K562 (cell line): ENCODE results near the gene DHDDS. TPM values are rescaled to one million over a fixed set of nuclear protein-coding genes. Genes with fewer than 3 reads are reported as not detected.
A peak's percentile ranks its signal among the peaks of the same experiment; 100 is the strongest.

ENCODE experiments used
- ATAC-seq: fragments of 200-7000 bp; cut with Tn5 transposase; 3 replicates; pipeline ENCODE4 v1.9.1; 2020; ENCODE audit warnings: moderate library complexity
- BruUV-seq: library from RNA; stranded (reverse); fragments of 400-500 nt; replicated peaks from 2 replicates; lab custom pipeline; 2021; lab: Mats Ljungman, UMichigan
- CTCF ChIA-PET: fragments of 300-600 bp; formaldehyde crosslinking; extraction: SDS; loops from one replicate; lab custom pipeline; 2021; ENCODE audit warnings: low intra/inter-chr PET ratio; lab: Yijun Ruan, JAX
- POLR2A ChIA-PET: fragments of 300-600, 350-650 bp; sonication (Branson Sonifier 250); formaldehyde crosslinking; extraction: SDS; loops from one replicate; lab custom pipeline; 2021; ENCODE audit warnings: antibody characterized with exemption, inconsistent platforms; lab: Yijun Ruan, JAX
- DNase-seq, 4 experiments: peaks; one replicate each; pipeline versions ENCODE4 v3.0.0 to v3.0.0-alpha.2; 2011 to 2018; ENCODE audit warnings: low spot score in 3 of 4, mixed read lengths in 3 of 4; ENCODE audit errors: extremely low read depth in 1 of 4
- FAIRE-seq: peaks from 2 replicates; lab custom pipeline; 2011; peaks lifted over from hg19 to GRCh38; lab: Jason Lieb, UNC
- H2AFZ ChIP-seq: 2 replicates; pipeline ENCODE4 v1.6.0; 2011; ENCODE audit warnings: low read depth, low read length, control low read depth, inconsistent platforms
- H3K27ac ChIP-seq: fragments of 200-600 bp; 3 replicates; pipeline ENCODE4 v1.8.0; 2011; ENCODE audit warnings: low read depth, mild to moderate bottlenecking, control low read depth, inconsistent platforms, low read length, moderate library complexity, mixed read lengths; ENCODE audit errors: extremely low read depth
- H3K27me3 ChIP-seq, 2 experiments: fragments of 300-600 bp in 1 of 2; 2 replicates in 1 of 2; 3 replicates in 1 of 2; pipeline versions ENCODE4 v1.6.0 to v1.8.0; 2011; ENCODE audit warnings: inconsistent platforms in 2 of 2, low read length in 2 of 2, mild to moderate bottlenecking in 1 of 2, mixed read lengths in 1 of 2, moderate library complexity in 1 of 2; ENCODE audit not compliant: control insufficient read depth in 2 of 2, insufficient read depth in 2 of 2
- H3K36me3 ChIP-seq: fragments of 300-600 bp; 3 replicates; pipeline ENCODE4 v1.8.0; 2011; ENCODE audit warnings: mild to moderate bottlenecking, low read length, inconsistent platforms; ENCODE audit not compliant: control insufficient read depth, insufficient read depth
- H3K4me1 ChIP-seq, 2 experiments: fragments of 200-600 bp in 1 of 2; replicated peaks in 1 of 2; 2 replicates in 1 of 2; 3 replicates in 1 of 2; pipeline versions ENCODE4 v1.5.1 to v1.8.0; 2011; ENCODE audit warnings: inconsistent platforms in 2 of 2, low read length in 2 of 2, mild to moderate bottlenecking in 1 of 2, mixed read lengths in 1 of 2, moderate library complexity in 1 of 2; ENCODE audit not compliant: control insufficient read depth in 2 of 2, insufficient read depth in 2 of 2
- H3K4me2 ChIP-seq: 2 replicates; pipeline ENCODE4 v1.6.1; 2011; ENCODE audit warnings: low read length, control low read depth, inconsistent platforms, mixed read lengths; ENCODE audit not compliant: insufficient read depth
- H3K4me3 ChIP-seq: fragments of 200-600 bp; sonication (generic), shearing (Covaris generic); 2 replicates; pipeline ENCODE4 v1.5.1; 2016; ENCODE audit warnings: control low read depth, inconsistent platforms
- H3K79me2 ChIP-seq: fragments of 200-600 bp; 3 replicates; pipeline ENCODE4 v1.8.0; 2011; ENCODE audit warnings: low read length, inconsistent platforms; ENCODE audit not compliant: control insufficient read depth, insufficient read depth
- H3K9ac ChIP-seq, 2 experiments: 2 replicates each; pipeline versions ENCODE4 v1.6.0 to v1.6.1; 2011; ENCODE audit warnings: low read depth in 2 of 2, low read length in 2 of 2, control low read depth in 1 of 2, inconsistent platforms in 1 of 2, mild to moderate bottlenecking in 1 of 2, mixed read lengths in 1 of 2; ENCODE audit not compliant: insufficient read depth in 1 of 2
- H3K9me1 ChIP-seq: one replicate; pipeline ENCODE4 v1.6.0; 2011; ENCODE audit warnings: inconsistent platforms, mild to moderate bottlenecking, low read length, moderate library complexity; ENCODE audit not compliant: control insufficient read depth, insufficient read depth
- H3K9me3 ChIP-seq: replicated peaks from 2 replicates; pipeline ENCODE4 v1.5.1; 2011; ENCODE audit warnings: low read depth, low read length, inconsistent platforms; ENCODE audit not compliant: control insufficient read depth, insufficient read depth
- H4K20me1 ChIP-seq: replicated peaks from 2 replicates; pipeline ENCODE4 v1.6.1; 2011; ENCODE audit warnings: low read length, inconsistent platforms, mixed read lengths; ENCODE audit not compliant: control insufficient read depth, insufficient read depth
- CBX1 ChIP-seq: sonication (generic); IDR thresholded peaks from 2 replicates; pipeline ENCODE4 v1.6.1; 2016; ENCODE audit warnings: antibody characterized with exemption, low read depth, mild to moderate bottlenecking
- GABPB1 ChIP-seq: sonication (generic); formaldehyde crosslinking; IDR thresholded peaks from 2 replicates; pipeline ENCODE4 v1.8.0; 2022; ENCODE audit warnings: mild to moderate bottlenecking, missing genetic modification reagents
- NFIX ChIP-seq: fragments of 250-450 bp; sonication (Bioruptor Pico); IDR thresholded peaks from 2 replicates; pipeline ENCODE4 v1.4.0; 2020; ENCODE audit warnings: low read depth, mild to moderate bottlenecking, moderate library complexity
- RBM25 ChIP-seq: fragments of 200-400 bp; formaldehyde crosslinking; IDR thresholded peaks from 2 replicates; pipeline ENCODE4 v1.6.1; 2018; ENCODE audit warnings: low read length, low read depth, moderate library complexity; ENCODE audit not compliant: severe bottlenecking
- SMARCE1 ChIP-seq: fragments of 450-650 bp; IDR thresholded peaks from 2 replicates; pipeline ENCODE4 v1.7.1; 2016; ENCODE audit warnings: mild to moderate bottlenecking
- SPI1 ChIP-seq: IDR thresholded peaks from 2 replicates; pipeline ENCODE4 v1.6.1; 2011; ENCODE audit warnings: low read depth, low read length, control low read depth, borderline replicate concordance
- TAF1 ChIP-seq: IDR thresholded peaks from 2 replicates; pipeline ENCODE4 v1.6.1; 2011; ENCODE audit warnings: mild to moderate bottlenecking, low read length, moderate library complexity; ENCODE audit not compliant: insufficient read depth, control insufficient read depth, severe bottlenecking; ENCODE audit errors: extremely low read depth
- U2AF2 ChIP-seq: fragments of 200-400 bp; formaldehyde crosslinking; optimal IDR thresholded peaks from 2 replicates; pipeline ENCODE3; 2017; ENCODE audit warnings: low read depth, mild to moderate bottlenecking, low read length
- ZFP36 ChIP-seq: fragments of 150-350 bp; IDR thresholded peaks from 2 replicates; pipeline ENCODE4 v1.6.1; 2018; ENCODE audit warnings: low read length, low read depth; ENCODE audit not compliant: partially characterized antibody
- ZNF436 ChIP-seq: fragments of 250-450, 450-650 bp; sonication (Bioruptor Pico); formaldehyde crosslinking; IDR thresholded peaks from 2 replicates; pipeline ENCODE4 v1.7.0; 2020; ENCODE audit warnings: mild to moderate bottlenecking
- WGBS: fragments of 100-300 bp; shearing (Covaris generic); methylation state at CpG from one replicate; pipeline ENCODE4 v1.1.6; 2016; ENCODE audit warnings: low coverage, mixed read lengths; ENCODE audit not compliant: insufficient coverage; ENCODE audit errors: missing lambda C conversion rate; 5-methylcytosine and 5-hydroxymethylcytosine counted together
- in situ Hi-C: fragments of 300-500 bp; cut with MboI; formaldehyde crosslinking; loops from 4 replicates; pipeline ENCODE4 v1.15.0; 2018; ENCODE audit warnings: inconsistent platforms, mixed read lengths
- intact Hi-C: fragments of 100-400 bp; cut with micrococcal nuclease; formaldehyde crosslinking; loops from 2 replicates; pipeline ENCODE4 v1.14.2; 2022
- polyA plus RNA-seq, 8 experiments: library from polyadenylated mRNA; depleted of rRNA in 4 of 8; stranded (reverse) in 5 of 8; unstranded in 3 of 8; fragments of >200 nt; fragmentation: Nextera tagmentation in 2 of 8; fragmentation: Illumina TruSeq in 1 of 8; extraction: Ambion mirVana in 2 of 8; extraction: Trizol in 1 of 8; gene quantifications; 2 replicates each; pipeline versions ENCODE4 v1.2.1 to v1.2.3, GENCODE V29; 2011 to 2014; ENCODE audit warnings: inconsistent platforms in 1 of 8, missing spikeins in 1 of 8
- total RNA-seq, 7 experiments: library from RNA; depleted of rRNA in 6 of 7; stranded (reverse); fragments of >200 nt in 6 of 7; fragmentation: Illumina TruSeq in 2 of 7; extraction: Trizol in 2 of 7; gene quantifications; 2 replicates each; pipeline versions ENCODE4 v1.2.1 to v1.2.3, GENCODE V29; 2011 to 2021; ENCODE audit warnings: low replicate concordance in 1 of 7
- TF ChIP-seq, protein P1 (sequence below): sonication (generic); formaldehyde crosslinking; IDR thresholded peaks from 2 replicates; pipeline ENCODE4 v1.8.1; 2023; ENCODE audit warnings: mild to moderate bottlenecking, missing genetic modification reagents
- TF ChIP-seq, protein P2 (sequence below): sonication (generic); formaldehyde crosslinking; IDR thresholded peaks from 2 replicates; pipeline ENCODE4 v1.8.1; 2023; ENCODE audit warnings: mild to moderate bottlenecking, missing genetic modification reagents
- TF ChIP-seq, protein P3 (sequence below), 2 experiments: fragments of 450-650 bp; IDR thresholded peaks; 2 replicates each; pipeline ENCODE4 v1.6.1; 2016

DHDDS gene
- total and polyA plus RNA-seq, 9 of the 15 experiments (the other 6 are each of a cell fraction or from before 2014, with no cell fraction given): 33.3 to 55.0 (median 44.3) TPM

DNA sequence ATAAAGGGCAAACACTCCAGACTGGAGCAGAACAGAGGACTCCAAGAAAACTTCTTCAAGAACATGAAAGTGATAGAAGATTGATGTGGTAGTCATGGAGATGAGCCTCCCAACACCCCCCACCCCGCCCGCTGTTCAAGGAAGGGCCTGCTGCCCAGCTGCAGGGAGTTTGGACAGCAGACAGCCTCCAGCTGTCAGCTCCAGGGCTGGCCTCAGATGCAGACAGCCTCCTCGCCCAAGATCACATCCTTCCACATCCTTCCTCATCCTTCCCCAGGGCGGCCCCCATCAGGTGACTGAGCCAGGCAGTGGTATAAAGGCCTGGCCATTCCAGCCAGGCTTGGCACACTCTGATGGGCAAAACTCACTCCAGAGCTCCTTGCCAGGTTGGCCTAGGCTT is 64.7 kb downstream of the DHDDS start (continued):
- TF ChIP-seq, protein P1, sequence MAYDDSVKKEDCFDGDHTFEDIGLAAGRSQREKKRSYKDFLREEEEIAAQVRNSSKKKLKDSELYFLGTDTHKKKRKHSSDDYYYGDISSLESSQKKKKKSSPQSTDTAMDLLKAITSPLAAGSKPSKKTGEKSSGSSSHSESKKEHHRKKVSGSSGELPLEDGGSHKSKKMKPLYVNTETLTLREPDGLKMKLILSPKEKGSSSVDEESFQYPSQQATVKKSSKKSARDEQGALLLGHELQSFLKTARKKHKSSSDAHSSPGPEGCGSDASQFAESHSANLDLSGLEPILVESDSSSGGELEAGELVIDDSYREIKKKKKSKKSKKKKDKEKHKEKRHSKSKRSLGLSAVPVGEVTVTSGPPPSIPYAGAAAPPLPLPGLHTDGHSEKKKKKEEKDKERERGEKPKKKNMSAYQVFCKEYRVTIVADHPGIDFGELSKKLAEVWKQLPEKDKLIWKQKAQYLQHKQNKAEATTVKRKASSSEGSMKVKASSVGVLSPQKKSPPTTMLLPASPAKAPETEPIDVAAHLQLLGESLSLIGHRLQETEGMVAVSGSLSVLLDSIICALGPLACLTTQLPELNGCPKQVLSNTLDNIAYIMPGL (CRISPR knock-in tag): no peak
- no peak for TF ChIP-seq U2AF2
- TF ChIP-seq GABPB1 (CRISPR knock-in tag): no peak

DNA sequence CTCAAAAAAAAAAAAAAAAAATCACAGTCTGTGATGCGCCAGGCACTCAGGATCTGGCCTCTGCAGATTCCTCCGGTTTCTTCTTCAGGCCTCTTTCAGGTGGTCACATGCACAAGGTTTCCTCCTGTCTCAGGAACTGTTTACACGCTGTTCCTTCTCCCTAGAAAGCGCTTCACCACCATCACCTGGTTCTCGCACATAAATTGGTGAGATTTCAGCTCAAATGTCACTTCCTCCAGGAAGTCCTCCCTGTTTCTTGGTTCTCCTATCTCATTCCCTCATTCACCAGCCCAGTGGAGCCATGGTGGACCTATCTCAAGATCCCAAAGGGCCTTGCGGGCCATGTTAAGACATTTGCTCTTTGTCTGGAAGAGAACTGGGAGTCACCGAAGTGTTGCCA is 66.8 kb downstream of the DHDDS start:
- ChIA-PET CTCF (interaction anchor here (0.6 kb wide), 1 partner anchor 499 kb away, joined by 3 read pairs; no protein-coding TSS in a partner anchor), POLR2A (interaction anchor here (1.0 to 1.3 kb wide), 3 partner anchors 9 to 29 kb away, joined by 3 to 7 read pairs (median 5); no protein-coding TSS in a partner anchor)
- Histone ChIP-seq H3K36me3 (no peaks in the 10 kb centered on the region), H3K79me2 (peaks cover 23% of the 10 kb centered on the region), H3K4me1 (peaks cover 13 to 34% of the 10 kb centered on the region in 2 experiments), H2AFZ (no peak overlapping the region), H3K9ac (no peak overlapping the region; a peak in 1 of 4 replicates), H3K27me3 (no peaks in the 10 kb centered on the region), H4K20me1 (no peaks in the 10 kb centered on the region), H3K9me3 (no peaks in the 10 kb centered on the region), H3K4me2 (no peak overlapping the region), H3K27ac (no peak overlapping the region), H3K9me1 (no peaks in the 10 kb centered on the region), H3K4me3 (no peak overlapping the region)
- no peak for ATAC-seq
- 56% methylated on average over 7 of the region's 7 CpGs for WGBS
- BruUV-seq: no TSS peak
- peak; percentile 42 for FAIRE-seq
- DNase-seq: no peak
- in situ Hi-C loops (no loop called here), intact Hi-C loops (no loop called here)
- TF ChIP-seq TAF1: no peak
- no peak for TF ChIP-seq SPI1
- 0 out of 2 replicates have a peak, but pooled peaks have one; percentile 32 for TF ChIP-seq CBX1
- TF ChIP-seq RBM25: peak; percentile 63
- 0 out of 2 replicates have a peak, but pooled peaks have one; percentile 14 for TF ChIP-seq SMARCE1
- TF ChIP-seq, protein P2, sequence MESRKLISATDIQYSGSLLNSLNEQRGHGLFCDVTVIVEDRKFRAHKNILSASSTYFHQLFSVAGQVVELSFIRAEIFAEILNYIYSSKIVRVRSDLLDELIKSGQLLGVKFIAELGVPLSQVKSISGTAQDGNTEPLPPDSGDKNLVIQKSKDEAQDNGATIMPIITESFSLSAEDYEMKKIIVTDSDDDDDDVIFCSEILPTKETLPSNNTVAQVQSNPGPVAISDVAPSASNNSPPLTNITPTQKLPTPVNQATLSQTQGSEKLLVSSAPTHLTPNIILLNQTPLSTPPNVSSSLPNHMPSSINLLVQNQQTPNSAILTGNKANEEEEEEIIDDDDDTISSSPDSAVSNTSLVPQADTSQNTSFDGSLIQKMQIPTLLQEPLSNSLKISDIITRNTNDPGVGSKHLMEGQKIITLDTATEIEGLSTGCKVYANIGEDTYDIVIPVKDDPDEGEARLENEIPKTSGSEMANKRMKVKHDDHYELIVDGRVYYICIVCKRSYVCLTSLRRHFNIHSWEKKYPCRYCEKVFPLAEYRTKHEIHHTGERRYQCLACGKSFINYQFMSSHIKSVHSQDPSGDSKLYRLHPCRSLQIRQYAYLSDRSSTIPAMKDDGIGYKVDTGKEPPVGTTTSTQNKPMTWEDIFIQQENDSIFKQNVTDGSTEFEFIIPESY: peak; percentile 79
- TF ChIP-seq ZNF436 (CRISPR knock-in tag): peak; percentile 88
- TF ChIP-seq NFIX (CRISPR knock-in tag): no peak
- TF ChIP-seq, protein P3, sequence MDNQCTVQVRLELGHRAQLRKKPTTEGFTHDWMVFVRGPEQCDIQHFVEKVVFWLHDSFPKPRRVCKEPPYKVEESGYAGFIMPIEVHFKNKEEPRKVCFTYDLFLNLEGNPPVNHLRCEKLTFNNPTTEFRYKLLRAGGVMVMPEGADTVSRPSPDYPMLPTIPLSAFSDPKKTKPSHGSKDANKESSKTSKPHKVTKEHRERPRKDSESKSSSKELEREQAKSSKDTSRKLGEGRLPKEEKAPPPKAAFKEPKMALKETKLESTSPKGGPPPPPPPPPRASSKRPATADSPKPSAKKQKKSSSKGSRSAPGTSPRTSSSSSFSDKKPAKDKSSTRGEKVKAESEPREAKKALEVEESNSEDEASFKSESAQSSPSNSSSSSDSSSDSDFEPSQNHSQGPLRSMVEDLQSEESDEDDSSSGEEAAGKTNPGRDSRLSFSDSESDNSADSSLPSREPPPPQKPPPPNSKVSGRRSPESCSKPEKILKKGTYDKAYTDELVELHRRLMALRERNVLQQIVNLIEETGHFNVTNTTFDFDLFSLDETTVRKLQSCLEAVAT (IDR thresholded peaks at IDR 0.05): no peak
- peak; percentile 99 for TF ChIP-seq ZFP36
